GM18508 (cell line): ENCODE data around the gene PODXL2.
"Not testable (repeated sequence)": the region's sequence is repeated elsewhere in the genome, so short reads cannot be mapped to it uniquely, and the experiment has no call there.

Source experiments
- ATAC-seq: cut with Tn5 transposase; IDR thresholded peaks from one replicate; pipeline ENCODE4 v1.9.1; 2021; ENCODE audit warnings: moderate number of reproducible peaks; ENCODE audit not compliant: insufficient read depth, unreplicated experiment

Gene PODXL2

DNA sequence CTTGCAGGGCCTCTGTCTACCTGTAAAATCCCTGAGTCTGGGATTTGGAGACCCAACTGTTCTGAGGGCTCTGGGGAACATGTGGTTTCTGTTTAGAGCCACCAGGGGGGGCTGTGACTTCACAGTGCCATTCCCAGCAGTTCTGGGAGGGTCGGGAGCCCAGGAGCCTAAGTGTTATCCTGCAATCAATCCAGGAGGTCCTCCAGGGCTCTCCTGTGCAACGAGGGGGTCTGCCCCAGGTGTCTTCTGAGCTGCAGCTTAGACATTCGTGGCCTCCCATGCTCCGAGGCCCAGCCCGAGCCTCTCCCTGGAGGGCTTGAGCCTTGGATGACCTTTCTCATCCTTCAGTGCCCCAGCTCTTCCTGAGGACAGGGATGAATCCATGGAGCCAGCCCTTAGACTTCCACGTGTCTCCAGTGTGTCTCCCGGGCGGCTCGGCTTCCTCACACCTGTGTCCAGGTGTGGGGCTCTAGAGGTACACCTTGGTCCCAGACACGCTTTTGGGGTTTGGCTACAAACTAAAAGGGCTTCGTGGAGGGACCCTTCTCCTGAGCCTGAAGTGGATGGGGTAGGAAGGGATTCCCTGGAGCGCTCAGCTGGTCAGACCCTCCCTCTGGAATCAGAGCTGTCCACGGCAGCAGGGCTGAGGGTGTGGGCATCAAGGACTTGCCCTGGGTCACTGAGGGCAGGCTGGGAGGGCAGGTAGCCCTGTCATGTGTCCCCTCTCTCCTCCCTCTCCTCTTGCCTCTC, 23.4 kb downstream of the PODXL2 start:
- ATAC-seq: no peak

DNA sequence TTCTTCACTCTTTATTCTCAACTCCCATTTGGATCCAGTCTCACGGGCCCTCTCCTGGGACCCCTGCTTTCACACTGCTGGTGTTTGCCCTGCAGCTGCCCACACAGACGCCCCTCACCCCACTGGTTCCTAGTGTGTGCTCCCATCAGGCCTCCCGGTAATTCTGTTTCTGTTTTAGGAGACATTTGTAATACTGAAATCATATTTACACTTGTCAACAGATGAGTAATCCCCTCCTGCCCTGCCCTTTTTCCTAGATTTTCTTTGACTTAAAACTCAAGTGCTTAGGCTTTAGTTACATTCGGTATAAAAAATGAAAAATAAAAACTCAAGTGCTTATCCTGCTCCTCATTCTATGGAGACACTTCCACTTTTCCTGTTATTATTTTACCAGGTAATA, 25.4 kb downstream of the PODXL2 start:
- no peak for ATAC-seq

DNA sequence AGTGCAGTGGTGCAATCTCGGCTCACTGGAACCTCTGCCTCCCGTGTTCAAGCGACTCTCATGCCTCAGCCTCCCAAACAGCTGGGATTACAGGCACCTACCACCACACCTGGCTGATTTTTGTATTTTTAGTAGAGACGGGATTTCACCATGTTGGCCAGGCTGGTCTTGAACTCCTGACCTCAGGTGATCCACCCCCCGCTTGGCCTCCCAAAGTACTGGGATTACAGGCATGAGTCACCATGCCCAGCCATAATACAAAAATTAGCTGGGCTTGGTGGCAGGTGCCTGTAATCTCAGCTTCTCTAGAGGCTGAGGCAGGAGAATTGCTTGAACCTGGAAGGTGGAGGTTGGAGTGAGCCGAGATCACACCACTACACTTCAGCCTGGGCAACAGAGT, 26.0 kb downstream of the PODXL2 start:
- not testable (repeated sequence) for ATAC-seq

DNA sequence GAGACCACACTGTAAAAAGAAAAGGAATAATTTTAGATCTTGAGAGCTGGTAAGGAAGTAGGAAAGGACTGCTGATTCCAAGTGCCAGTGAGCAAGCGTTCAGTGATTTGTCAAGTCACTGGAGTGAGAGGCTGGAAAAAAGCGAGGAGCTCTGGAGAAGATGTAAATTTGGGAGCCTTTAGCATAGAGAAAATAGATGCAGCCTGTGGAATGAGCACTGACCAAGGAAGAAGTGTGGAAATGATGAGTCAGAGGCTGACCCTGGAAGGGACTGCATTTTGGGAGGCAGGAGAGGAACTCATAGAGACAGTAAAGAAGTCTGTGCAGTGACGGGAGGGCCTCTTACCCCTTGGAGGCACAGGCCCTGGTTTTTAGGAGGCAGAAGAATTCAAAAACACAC, 26.7 kb downstream of the PODXL2 start:
- no peak for ATAC-seq

DNA sequence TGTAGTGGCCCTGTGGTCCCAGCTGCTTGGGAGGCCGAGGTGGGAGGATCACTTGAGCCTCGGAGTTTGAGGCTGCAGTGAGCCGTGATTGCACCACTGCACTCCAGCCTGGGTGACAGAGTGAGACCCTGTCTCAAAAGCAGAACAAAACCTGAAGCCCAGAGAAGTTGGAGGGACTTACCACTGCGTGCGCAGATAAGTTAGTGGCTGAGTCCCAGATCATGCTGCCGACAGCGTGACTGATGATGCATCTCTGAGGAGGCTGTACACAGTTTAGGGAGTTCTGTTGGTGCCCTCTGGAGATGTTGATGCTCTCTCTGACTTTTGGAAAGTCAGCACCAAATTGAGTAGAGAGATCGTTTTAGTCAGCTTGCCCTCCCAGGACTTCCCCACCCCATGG, 27.9 kb downstream of the PODXL2 start:
- no peak for ATAC-seq

DNA sequence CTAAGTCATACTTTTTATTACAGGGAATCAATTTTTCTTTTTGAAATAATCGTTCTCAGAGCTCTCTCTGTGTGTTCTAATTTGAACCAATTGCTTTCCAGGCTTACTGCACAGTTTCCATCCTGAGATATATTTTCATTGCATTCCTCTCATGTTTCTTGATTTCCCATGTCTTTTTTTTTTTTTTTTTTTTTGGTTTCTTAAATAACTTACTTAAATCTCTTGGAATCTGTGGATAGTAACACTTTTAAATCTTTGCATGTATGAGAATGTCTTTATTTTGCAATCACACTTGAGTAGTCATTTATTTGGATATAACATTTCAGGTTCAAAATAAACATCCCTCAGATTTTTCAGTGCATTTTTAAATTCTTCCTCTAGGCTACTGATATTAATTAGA, 29.2 kb downstream of the PODXL2 start:
- ATAC-seq: no peak

DNA sequence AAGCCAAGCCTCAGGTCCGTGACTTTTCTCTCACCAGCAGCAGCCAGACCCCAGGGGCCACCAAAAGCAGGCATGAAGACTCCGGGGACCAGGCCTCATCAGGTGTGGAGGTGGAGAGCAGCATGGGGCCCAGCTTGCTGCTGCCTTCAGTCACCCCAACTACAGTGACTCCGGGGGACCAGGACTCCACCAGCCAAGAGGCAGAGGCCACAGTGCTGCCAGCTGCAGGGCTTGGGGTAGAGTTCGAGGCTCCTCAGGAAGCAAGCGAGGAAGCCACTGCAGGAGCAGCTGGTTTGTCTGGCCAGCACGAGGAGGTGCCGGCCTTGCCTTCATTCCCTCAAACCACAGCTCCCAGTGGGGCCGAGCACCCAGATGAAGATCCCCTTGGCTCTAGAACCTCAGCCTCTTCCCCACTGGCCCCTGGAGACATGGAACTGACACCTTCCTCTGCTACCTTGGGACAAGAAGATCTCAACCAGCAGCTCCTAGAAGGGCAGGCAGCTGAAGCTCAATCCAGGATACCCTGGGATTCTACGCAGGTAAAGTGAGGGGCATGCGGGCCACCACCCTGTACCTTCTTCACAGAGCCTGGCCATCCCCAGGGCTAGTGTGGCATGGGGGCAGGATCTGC, 31.8 kb downstream of the PODXL2 start:
- no peak for ATAC-seq

DNA sequence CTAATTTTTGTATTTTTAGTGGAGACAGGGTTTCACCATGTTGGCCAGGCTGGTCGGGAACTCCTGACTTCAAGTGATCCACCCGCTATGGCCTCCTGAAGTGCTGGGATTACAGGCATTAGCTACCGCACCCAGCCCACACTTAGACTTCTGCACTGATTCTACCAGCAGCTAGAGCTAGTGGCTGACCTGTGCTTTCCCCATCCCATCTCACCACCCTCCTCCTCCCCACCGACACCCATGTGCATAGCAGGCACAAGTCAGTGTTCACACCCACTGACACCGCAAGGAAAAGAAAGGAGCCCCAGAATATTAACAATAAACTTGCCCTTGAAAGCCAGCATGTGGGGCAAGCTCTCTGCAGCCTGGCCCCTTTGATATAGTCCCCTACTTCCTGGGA, 32.6 kb downstream of the PODXL2 start:
- ATAC-seq: no peak

DNA sequence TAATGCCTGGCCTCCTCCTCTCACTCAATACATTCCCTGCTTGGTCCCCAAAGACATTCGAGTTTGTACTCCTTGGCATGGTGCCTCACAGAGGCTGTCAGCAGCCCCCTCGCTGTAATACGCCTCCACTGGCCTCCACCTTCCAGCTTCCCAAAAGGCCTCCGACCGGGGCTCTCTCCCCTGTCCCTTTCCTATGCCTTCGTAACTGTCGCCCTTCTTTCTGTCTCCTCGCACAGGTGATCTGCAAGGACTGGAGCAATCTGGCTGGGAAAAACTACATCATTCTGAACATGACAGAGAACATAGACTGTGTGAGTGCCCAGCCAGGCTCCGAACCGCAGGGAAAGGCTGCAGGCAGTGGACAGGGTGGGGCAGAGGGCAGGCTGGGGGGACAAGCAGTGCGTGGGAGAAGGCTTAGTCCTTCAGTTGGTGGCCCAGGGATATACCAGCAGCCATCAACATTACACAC, 33.0 kb downstream of the PODXL2 start:
- ATAC-seq: no peak

DNA sequence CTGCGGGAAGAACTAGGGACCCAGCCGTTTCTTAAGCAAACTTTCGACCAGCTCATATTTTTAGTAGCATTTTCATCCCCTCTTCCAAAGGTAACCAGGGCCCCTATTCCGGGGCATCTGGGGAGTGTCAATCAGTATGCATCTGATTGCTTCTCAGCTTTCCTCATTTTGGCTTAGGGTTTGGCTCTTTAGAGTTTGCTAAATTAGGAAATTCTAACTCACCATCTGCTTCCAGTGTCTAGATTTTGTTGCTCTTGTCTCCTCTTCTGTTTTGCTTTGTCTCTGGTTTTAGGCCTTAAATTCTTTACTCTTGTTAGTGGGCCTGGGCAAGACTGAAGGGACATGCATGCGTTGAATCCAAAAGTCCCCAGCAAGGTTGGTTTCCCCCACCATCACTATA, 34.2 kb downstream of the PODXL2 start:
- no peak for ATAC-seq

DNA sequence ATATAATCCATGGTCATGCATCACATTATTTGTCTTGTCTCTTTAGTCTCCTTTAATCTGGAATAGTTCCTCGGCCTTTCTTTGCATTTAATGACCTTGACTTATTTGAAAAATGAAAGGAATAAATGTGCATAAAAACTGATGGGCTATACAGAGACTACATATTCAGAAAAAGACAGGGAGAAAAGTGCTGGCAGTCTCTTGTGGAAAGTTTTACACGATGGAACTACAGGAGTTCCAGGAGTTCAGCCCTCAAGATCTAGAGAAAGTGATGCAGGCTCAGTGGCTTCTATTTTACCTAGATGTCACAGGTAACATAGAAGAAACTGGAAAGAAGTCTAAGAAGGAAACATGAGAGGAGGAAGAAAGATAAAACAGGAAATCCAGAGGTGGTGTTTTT, 36.2 kb downstream of the PODXL2 start:
- ATAC-seq: no peak

DNA sequence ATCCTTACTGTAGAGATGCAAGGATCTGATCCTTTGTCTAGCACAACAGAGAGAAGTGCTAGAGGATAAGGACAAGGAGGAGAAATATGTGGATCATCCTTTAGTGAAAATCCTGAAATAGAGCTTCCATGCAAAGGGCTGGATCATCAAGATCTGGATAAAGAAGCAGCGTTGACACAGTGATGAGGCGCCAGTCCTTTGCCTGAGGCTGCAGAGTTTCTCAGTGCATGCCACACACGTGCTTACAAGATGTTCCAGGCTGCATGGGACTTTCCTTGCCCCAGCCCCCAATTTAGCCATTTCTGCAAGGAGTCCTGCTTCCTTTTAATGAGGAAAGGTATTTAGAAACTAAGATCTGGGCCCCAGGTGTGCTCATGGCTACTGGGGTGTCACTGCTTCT, 36.6 kb downstream of the PODXL2 start:
- no peak for ATAC-seq

DNA sequence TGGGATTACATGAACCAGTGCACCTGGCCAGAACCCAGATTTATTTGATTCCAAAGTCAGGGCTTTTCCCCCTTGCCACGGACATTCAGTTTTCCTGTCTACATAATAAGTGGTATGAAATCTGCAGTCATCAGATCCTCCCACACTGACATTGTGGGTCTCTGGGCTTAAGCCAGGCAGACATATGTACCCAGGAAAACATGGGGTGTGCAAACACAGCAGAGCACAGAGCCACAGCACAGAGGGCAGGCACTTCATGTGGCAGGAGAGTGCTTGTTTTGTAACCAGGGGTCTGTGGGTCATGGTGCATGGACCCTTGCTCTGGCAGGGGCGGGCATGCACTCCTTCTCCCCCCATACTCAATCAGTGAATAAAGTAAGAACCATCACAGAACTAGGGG, 37.7 kb downstream of the PODXL2 start:
- ATAC-seq: no peak

DNA sequence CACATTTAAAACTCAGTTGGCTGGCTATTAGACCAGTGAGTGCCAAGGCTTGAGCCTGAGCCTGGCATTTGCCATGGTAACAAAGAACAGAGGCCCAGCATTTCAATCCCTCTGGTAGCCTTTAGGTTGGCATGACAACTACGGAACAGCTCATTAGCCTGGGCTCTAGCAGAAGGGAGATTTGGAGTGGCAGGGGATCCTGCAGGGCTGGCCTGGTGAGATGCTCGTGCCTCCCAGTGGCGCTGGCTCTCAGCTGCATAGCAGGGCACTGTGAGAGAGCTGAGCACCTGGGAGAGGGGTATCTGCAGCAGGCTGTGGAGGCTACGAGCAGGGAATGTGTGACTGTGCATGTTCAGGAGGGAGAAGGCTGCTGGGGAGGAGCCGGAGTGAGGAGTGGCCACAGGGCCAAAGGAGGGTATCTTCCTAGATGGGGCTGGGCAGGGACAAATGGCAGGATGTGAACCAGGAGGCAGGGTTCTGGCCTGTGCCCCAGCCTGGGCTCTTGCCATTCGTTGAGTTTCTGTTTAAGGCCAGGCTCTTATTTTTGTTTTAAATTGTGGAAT, 38.2 kb downstream of the PODXL2 start:
- no peak for ATAC-seq

DNA sequence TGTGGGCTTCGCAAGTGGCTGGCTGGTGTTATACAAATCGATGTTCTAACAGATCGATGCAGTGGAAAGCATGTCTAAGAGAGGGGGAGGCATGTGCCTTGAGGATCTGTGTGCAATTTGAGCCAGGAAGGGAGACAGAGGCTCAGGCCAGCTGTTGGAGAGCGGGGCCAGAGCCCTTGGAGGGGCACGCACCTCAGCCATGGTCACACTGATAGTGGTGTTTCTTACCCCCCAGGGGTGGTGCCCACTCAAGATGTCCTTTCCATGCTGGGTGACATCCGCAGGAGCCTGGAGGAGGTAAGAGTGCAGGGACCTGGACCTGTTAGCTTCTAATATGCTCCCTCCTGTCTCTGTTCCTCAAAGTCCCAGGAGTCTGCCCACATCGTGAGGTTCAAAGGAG, 39.9 kb downstream of the PODXL2 start:
- ATAC-seq: no peak

DNA sequence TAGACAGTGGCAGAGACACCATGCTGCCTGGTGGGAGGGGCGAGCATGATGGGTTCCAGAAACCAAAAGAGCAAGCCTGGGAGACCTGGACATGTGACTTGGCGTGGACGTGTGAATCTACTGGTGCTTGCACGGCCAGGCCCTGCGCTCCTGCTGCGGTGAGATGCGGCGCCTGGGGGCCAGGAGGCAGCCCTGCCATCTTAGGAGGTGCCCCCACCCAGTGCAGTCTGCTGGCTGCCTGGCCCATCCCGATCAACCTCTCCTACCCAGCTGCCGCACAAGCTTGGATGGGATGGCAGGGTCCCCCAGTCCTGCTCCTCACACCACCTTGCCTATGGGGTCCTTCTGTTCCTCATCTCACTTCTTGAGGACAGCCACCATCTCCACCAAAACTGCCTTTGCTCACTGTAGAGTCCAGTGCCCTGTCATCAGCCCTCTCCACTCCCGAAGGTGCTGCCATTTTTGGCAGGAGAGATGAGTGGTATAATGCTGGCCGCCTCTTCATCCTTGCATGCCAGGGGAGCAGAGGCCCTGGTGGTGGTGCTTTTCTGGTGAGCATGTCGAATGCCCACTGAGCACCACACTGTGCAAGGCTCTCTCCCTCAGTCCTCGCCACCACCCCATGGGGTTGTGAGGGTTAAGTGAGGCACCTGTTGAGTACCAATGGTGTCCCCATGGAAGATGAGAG, 40.7 kb downstream of the PODXL2 start:
- ATAC-seq: no peak

DNA sequence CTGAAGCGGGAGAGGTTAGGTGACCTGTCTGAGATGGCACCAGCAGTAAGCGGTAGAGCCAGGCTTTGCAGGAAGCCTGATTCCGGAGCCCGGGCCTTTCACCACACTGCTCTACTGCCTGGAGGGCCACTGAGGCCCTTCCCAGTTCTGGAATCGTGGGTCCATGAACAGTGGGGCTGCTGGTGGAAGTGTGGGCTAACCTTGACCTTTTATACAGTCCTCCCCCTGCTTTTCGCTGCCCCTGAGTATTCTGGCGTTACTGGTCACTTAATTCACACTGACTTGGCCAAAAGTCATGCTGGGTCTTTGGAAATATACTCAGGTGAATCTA, 41.2 kb downstream of the PODXL2 start:
- no peak for ATAC-seq

DNA sequence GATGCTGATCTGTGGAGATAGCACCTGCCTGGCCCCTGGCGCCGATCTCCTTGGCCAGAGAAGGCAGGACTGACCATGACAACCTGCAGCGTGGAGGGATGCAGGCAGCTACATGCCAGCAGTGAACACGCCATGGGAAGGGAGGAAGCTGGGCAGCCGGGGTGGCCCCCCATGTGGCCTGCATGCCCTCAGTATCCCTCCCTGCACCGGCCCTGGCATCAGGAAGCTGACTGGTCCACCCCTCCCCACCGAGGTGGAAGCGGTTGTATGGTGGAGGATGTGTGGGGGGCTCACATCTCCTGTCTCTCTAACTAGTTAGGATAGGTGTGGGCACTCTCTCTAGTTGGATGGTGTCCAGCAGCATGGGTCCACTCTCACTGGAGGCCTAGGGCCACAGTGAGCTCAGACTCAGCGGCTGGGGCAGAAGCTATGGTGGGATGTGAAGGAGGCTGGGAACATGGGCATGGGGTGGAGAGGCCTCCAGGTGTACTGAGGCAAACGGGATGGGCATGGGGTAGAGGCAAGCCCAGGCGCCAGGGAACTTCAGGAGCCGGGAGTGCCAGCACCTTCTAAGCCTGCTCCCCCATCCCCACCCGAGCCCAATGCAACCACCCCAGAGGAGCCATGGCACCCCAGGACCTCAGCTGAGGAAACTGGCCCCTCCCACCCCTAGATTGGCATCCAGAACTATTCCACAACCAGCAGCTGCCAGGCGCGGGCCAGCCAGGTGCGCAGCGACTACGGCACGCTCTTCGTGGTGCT, 42.0 kb downstream of the PODXL2 start:
- no peak for ATAC-seq

DNA sequence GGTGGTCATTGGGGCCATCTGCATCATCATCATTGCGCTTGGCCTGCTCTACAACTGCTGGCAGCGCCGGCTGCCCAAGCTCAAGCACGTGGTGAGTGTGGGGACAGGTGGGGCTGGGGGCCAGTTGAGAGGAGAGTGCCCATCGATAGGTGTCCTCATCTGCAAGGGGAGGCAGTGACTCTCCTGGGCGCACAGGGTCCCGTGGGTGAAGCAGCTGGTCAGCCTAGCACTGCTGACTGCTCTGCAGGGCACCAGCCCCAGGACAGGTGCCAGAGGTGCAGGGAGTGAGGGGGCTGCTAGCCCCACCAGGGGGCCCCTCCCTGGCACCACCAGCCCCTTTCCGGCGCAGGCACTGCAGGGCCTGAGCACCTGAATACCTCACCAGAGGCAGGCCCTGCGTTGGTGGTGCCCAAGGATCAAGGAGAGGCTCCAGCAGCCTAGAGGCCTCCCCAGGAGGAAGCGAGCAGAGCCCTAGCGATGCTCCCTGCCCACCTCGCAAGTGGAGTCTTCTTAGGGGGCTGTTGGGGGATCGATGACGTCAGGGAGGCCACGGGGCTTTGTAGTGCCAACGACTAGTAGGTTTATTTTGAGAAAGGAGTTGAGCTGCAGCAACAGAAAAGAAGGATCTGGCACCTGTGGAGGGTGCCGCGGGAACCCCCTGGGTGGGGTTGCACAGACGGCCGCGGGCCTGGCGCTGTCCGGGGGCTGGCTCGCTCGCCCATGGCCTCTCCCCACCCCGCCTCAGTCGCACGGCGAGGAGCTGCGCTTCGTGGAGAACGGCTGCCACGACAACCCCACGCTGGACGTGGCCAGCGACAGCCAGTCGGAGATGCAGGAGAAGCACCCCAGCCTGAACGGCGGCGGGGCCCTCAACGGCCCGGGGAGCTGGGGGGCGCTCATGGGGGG, 42.8 kb downstream of the PODXL2 start:
- no peak for ATAC-seq
